Endodermal cell (in vitro differentiated cells): ENCODE measurements around the gene PLCH2. TPM values are rescaled to one million over a fixed set of nuclear protein-coding genes. Genes with fewer than 3 reads are reported as not detected.

Source experiments
- DNase-seq: peaks from one replicate; pipeline ENCODE4 v3.0.0-alpha.2; 2017
- H3K27ac ChIP-seq: 2 replicates; pipeline ENCODE4 v1.5.1; 2013; ENCODE audit warnings: mild to moderate bottlenecking, low read depth, low read length, moderate library complexity
- H3K27me3 ChIP-seq: 2 replicates; pipeline ENCODE4 v1.6.1; 2013; ENCODE audit warnings: mild to moderate bottlenecking, low read length, moderate library complexity; ENCODE audit not compliant: insufficient read depth, control insufficient read depth, poor library complexity, severe bottlenecking
- H3K36me3 ChIP-seq: 2 replicates; pipeline ENCODE4 v1.7.0; 2013; ENCODE audit warnings: mild to moderate bottlenecking, low read length, moderate library complexity; ENCODE audit not compliant: control insufficient read depth, insufficient read depth
- H3K4me1 ChIP-seq: one replicate; pipeline ENCODE4 v1.7.0; 2013; ENCODE audit warnings: low read length; ENCODE audit not compliant: control insufficient read depth, insufficient read depth
- H3K4me3 ChIP-seq: 2 replicates; pipeline ENCODE4 v1.5.1; 2013; ENCODE audit warnings: mild to moderate bottlenecking, low read length, moderate library complexity
- H3K9ac ChIP-seq: 2 replicates; pipeline ENCODE4 v1.6.1; 2013; ENCODE audit warnings: mild to moderate bottlenecking, low read length, moderate library complexity; ENCODE audit not compliant: poor library complexity, severe bottlenecking; ENCODE audit errors: extremely low read depth
- H3K9me3 ChIP-seq: 2 replicates; pipeline ENCODE4 v1.6.1; 2013; ENCODE audit warnings: mild to moderate bottlenecking, low read length, moderate library complexity; ENCODE audit not compliant: control insufficient read depth
- H3K27ac Mint-ChIP-seq: 2 replicates; pipeline ENCODE4 v1.8.0; 2020; ENCODE audit warnings: mixed read lengths
- H3K27me3 Mint-ChIP-seq: 2 replicates; pipeline ENCODE4 v1.8.0; 2021; ENCODE audit warnings: mild to moderate bottlenecking, mixed read lengths; ENCODE audit not compliant: insufficient read depth
- H3K36me3 Mint-ChIP-seq: 2 replicates; pipeline ENCODE4 v1.8.0; 2020; ENCODE audit warnings: low read depth, mixed read lengths
- H3K4me1 Mint-ChIP-seq: 2 replicates; pipeline ENCODE4 v1.8.0; 2020; ENCODE audit warnings: mixed read lengths
- H3K4me3 Mint-ChIP-seq: 2 replicates; pipeline ENCODE4 v1.8.0; 2020; ENCODE audit warnings: mild to moderate bottlenecking, moderate library complexity, mixed read lengths
- H3K9me3 Mint-ChIP-seq: 2 replicates; pipeline ENCODE4 v1.8.0; 2020; ENCODE audit warnings: mild to moderate bottlenecking, mixed read lengths
- CTCF ChIP-seq: fragments of 200-600 bp; sonication (generic); conservative IDR thresholded peaks from 2 replicates; pipeline ENCODE4 v1.5.0; 2021; ENCODE audit warnings: antibody characterized with exemption, mild to moderate bottlenecking
- WGBS, 2 experiments: methylation state at CpG; one replicate each; pipeline versions ENCODE4 v1.1.5 to v1.1.7; 2013; ENCODE audit warnings: missing lambda C conversion rate in 2 of 2, mixed read lengths in 1 of 2; ENCODE audit not compliant: insufficient coverage in 1 of 2, insufficient read length in 1 of 2; 5-methylcytosine and 5-hydroxymethylcytosine counted together
- total RNA-seq, 2 donors: library from RNA; stranded (reverse); fragmentation: NEBNext Ultra II Directional in 1 of 2; extraction: Animal tissue kit (Norgen Biotek cat#: 25700) in 1 of 2; gene quantifications; 2 replicates in 1 of 2; 3 replicates in 1 of 2; pipeline ENCODE4 v1.2.1, GENCODE V29; 2021

PLCH2 gene
- total RNA-seq, 2 donors from 2014 or later, result 0.18 to 0.31 TPM

DNA sequence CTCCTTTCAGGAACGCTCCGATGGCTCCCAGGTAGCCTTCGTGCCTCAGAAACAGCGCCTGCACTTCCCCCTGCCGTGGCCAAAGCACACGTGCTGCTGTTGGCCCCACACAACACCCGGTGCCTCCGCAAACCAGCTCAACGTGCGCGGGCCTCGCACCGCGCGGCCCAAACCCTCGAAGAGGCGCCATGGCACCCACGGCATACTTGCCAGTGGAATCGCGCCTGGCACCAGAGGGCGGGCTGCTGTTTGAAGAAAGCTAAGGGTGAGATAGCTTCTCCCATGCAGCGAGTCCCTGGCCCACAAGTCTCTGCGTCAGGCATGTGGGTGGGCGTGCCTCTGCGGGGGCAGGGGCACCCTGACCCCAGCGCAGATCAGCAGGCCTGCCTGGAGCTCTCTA, 42.4 kb downstream of the PLCH2 start:
- H3K9ac ChIP-seq, result no peak overlapping the region
- H3K27me3 ChIP-seq, result no peaks in the 10 kb centered on the region
- no peaks in the 10 kb centered on the region for H3K9me3 Mint-ChIP-seq
- no peaks in the 10 kb centered on the region for H3K9me3 ChIP-seq
- no peak overlapping the region for H3K4me3 ChIP-seq
- 94 to 95% methylated on average over 26 of the region's 26 CpGs for WGBS, 2 experiments
- TF ChIP-seq CTCF, result no peak
- H3K4me3 Mint-ChIP-seq, result no peak overlapping the region
- peaks cover 37% of the 10 kb centered on the region for H3K36me3 ChIP-seq
- no peaks in the 10 kb centered on the region for H3K4me1 Mint-ChIP-seq
- no peaks in the 10 kb centered on the region for H3K4me1 ChIP-seq
- no peak overlapping the region for H3K27ac Mint-ChIP-seq
- H3K27ac ChIP-seq, result no peak overlapping the region
- H3K27me3 Mint-ChIP-seq, result no peaks in the 10 kb centered on the region
- no peak for DNase-seq
- peaks cover 31% of the 10 kb centered on the region for H3K36me3 Mint-ChIP-seq

- Histone ChIP-seq H3K4me1 (no peaks in the 10 kb centered on the region), H3K9ac (no peak overlapping the region), H3K36me3 (peaks cover 37% of the 10 kb centered on the region), H3K9me3 (no peaks in the 10 kb centered on the region), H3K4me3 (no peak overlapping the region), H3K27me3 (no peaks in the 10 kb centered on the region), H3K27ac (no peak overlapping the region)
- TF ChIP-seq CTCF, result no peak
- no peak for DNase-seq
- no peak overlapping the region for H3K27ac Mint-ChIP-seq
- no peaks in the 10 kb centered on the region for H3K9me3 Mint-ChIP-seq
- H3K4me3 Mint-ChIP-seq, result no peak overlapping the region
- peaks cover 28% of the 10 kb centered on the region for H3K36me3 Mint-ChIP-seq
- H3K27me3 Mint-ChIP-seq, result no peaks in the 10 kb centered on the region
- 94 to 95% methylated on average over 22 to 25 of the region's 25 CpGs for WGBS, 2 experiments
- H3K4me1 Mint-ChIP-seq, result peaks cover 4% of the 10 kb centered on the region
These were observed 43.1 kb downstream of the PLCH2 start for GRCh38 chr1:2519029-2519685.

- Mint-ChIP-seq H3K27me3 (no peaks in the 10 kb centered on the region), H3K27ac (no peak overlapping the region), H3K9me3 (no peaks in the 10 kb centered on the region), H3K36me3 (peaks cover 28% of the 10 kb centered on the region), H3K4me3 (no peak overlapping the region), H3K4me1 (peaks cover 8% of the 10 kb centered on the region)
- no peak for TF ChIP-seq CTCF
- Histone ChIP-seq H3K36me3 (peaks cover 37% of the 10 kb centered on the region), H3K4me1 (no peaks in the 10 kb centered on the region), H3K9me3 (no peaks in the 10 kb centered on the region), H3K4me3 (no peak overlapping the region), H3K27me3 (no peaks in the 10 kb centered on the region), H3K27ac (no peak overlapping the region), H3K9ac (no peak overlapping the region)
- 96% methylated on average over 27 to 30 of the region's 30 CpGs for WGBS, 2 experiments
- DNase-seq, result no peak
These were observed 43.6 kb downstream of the PLCH2 start for GRCh38 chr1:2519729-2520128.
